GM20431 (cell line): ENCODE measurements around the gene NSL1.
"Not testable (repeated sequence)": the region's sequence is repeated elsewhere in the genome, so short reads cannot be mapped to it uniquely, and the experiment has no call there.

Experiments used
- in situ Hi-C: fragments of 300-500 bp; cut with MseI, MboI; formaldehyde crosslinking; loops from one replicate; pipeline ENCODE4 v1.15.0; 2020; ENCODE audit warnings: low sequenced_read_pairs; ENCODE audit not compliant: unreplicated experiment

Gene NSL1

GRCh38 chr1:212716161-212716560 lies 75.4 kb downstream of the NSL1 start:
- in situ Hi-C loops = no loop called here

DNA sequence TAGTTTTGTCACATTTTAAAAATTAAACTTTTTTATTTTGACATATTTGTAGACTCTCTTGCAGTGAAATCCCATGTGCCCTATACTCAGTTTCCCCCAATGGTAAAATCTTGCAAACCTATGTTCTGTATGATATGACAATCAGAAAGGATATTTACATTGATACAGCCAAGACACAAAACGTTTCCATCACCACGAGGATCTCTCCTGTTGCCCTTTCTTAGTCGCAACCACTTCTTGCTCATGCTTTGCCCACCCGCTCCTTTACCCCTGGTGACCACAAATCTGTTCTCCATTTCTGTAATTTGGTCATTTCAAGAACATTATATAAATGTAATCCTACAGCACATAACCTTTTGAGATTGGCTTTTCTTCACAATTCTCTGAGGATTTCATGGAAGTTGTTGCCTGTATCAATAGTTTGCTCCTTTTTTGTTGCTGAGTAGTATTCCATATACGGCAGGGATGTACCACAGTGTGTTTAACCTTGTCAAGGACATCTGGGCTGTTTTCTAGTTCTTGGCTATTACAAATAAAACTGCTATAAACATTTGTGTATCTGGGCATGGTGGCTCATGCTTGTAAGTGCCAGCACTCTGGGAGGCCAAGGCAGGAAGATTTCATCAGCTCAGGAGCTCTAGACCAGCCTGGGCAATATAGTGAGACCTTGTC lies 78.0 kb downstream of the NSL1 start:
- in situ Hi-C loops = no loop called here

DNA sequence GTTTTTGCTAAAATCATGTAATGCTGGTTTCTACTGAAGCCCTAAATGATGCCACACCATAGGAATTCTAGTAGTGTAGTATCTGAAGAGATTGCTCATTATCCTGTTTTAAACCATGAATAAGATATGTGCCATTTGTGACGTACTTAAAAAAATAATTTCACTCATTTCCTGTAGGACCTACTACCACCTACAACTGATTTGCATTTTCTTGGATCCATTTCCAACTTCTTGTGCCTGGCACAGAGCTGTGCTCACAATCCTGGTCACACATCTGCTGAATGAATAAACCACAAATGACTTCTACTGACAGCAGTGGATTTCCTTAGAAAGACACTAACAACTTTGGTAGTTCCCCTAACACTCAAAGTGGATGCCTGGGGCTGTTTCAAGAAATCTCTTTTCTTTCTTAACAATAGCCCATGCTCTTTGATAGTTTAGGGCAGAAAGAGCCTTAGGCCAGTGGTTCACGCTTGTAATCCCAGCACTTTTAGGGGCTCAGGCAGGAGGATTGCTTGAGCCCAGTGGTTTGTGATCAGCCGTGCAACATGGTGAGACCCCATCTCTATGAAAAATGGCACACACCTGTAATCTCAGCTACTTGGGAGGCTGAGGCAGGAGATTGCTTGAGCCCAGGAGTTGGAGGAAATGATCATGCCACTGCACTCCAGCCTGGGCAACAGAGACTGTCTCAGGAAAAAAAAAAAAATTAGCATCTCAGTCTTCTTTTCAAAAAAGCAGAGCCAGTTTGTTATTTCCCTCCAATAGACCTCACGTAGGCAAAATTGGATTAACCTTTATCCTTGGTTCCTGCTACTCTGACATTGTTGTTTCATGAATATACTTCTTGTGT lies 78.9 kb downstream of the NSL1 start:
- in situ Hi-C loops = no loop called here

GRCh38 chr1:212711974-212712373 lies 79.6 kb downstream of the NSL1 start:
- in situ Hi-C loops = not testable (repeated sequence)

DNA sequence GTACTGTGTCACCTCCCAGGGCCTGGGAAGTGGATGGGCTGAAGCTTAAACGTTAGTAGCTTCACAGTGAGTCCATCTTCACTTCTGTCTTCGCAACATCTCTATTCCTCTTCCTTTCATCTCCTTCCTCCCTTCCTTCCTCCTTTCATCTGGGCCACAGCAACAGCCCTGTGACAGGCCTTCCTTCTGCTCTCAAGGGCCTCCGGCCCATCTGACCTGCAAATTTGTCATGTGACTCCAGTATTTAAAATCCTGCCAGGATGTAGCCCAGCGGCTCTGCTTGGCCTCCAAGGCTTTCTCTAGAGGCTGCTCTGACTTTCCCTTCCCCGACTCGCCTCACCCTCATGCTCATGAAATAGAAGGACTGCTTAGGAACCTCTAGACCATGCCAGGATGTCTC lies 81.0 kb downstream of the NSL1 start:
- in situ Hi-C loops = no loop called here

DNA sequence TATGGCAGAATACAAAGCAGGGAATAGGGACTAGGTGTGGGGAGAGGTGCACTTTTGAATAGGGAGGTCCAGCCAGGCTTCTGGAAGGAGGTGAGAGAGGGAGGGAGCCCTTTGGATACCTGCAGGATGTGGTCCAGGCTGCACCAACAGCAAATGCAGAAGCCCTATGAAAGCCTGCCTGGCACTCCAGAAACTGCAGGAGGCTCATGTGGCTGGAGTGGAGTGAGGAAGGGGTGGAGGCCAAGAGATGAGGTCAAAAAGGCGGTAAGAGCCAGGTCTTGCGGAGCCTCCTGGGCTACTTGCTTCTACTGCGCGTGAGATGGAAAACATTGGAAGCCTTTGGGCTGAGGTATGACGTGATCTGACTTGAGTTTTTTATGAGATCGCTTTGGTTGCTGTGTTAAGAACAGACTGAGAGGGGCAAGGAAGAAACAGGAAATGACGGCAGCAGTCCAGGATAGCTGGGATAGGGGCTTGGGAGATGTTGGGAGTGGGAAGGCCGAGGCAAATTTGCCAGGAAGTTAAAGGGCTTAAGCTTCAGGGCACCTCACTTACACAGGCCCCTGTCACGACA lies 87.5 kb downstream of the NSL1 start:
- in situ Hi-C loops = no loop called here

GRCh38 chr1:212702672-212703071 lies 88.9 kb downstream of the NSL1 start:
- in situ Hi-C loops = no loop called here

GRCh38 chr1:212701910-212702309 lies 89.7 kb downstream of the NSL1 start:
- in situ Hi-C loops = no loop called here

- in situ Hi-C loops = no loop called here
Measured at GRCh38 chr1:212700892-212701819, 90.4 kb downstream of the NSL1 start.

GRCh38 chr1:212700223-212700891 lies 91.2 kb downstream of the NSL1 start:
- in situ Hi-C loops = no loop called here

- in situ Hi-C loops = no loop called here
Measured at GRCh38 chr1:212699625-212700222, 91.9 kb downstream of the NSL1 start, which contains the start of gene BATF3. Gene BATF3 (minus strand): TSS chr1:212699840. CDS start chr1:212699762, 78 bp downstream.

DNA sequence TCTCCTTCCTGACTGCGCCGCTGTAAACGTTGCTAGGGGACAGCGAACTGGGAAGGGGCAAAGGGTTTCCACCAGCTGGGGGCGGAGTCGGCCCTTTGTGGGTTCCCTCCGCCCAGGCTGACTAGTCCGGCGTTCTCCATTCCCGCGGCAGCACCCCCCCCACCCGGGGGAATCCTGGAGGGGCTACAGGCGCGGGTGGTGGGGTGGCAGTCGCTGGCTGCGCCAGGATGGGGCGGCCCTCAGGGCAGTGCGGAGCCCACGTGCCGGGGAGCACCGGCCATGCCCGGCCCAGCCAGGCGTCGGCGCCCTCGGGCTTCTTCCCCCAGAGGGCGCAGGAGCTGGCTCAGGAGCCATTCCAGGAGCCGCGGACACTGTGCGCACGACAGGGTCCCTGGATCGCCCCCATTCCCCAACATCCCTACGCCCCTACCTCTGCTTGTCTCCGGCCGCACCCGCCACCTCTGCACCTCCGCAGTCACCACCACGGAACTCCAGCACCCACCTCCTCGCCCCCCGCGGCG lies 92.4 kb downstream of the NSL1 start:
- in situ Hi-C loops = no loop called here

DNA sequence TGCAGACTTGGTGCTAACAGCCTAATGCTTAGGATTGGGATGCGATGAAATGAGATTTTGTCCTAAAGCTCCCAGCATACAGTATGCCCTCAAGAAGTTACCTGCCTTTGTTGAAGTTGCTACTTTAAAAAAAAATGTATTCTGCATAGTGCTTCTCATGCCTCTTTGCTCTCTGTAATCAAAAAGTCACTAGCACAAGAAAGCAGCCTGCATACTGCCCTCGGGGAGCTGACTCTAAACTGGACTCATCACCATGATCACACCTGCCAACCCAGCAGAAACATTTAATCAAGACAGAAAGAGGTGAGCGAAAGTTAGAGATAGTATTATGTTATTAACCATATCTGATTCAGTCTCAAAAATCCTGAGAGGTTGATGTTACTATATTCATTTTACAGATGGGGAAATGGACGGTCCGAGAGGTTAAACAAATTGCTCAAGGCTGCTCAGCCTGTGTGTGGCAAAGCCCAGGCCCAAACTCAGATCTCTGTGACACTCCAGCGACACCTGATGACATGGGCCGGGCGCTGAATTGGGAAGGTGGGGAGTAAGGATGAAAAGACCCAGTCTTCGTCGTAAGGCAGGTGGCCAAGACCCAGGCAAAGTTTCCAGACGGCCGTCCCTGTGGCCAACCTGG lies 93.0 kb downstream of the NSL1 start:
- in situ Hi-C loops = no loop called here

- in situ Hi-C loops = no loop called here
Measured at GRCh38 chr1:212696721-212697331, 94.8 kb downstream of the NSL1 start.

- in situ Hi-C loops = no loop called here
Measured at GRCh38 chr1:212692774-212693644, 98.6 kb downstream of the NSL1 start.

DNA sequence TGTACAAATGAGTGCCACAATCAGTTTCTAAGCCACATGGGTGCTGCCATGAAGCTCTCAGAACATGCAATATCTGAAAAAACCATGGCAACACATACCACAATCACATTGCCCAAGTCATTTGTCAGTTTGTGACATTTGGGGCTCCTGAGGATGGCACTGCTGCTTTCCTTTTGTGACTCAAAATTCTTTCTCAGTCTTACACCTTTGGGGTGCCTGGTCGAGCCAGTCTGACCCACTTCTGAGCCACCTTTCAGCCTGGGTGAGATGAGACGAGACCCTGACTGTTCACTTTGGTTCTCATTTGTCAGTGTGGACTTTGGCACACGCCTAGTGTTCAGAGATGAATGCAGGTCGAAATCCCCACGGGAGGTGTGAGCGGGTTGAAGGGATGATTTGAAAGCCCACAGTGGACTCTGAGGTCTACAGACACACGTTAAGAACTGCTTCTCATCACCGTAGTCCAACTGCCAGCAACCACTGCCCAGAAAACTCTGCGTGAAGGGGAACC lies 100.0 kb downstream of the NSL1 start:
- in situ Hi-C loops = no loop called here

DNA sequence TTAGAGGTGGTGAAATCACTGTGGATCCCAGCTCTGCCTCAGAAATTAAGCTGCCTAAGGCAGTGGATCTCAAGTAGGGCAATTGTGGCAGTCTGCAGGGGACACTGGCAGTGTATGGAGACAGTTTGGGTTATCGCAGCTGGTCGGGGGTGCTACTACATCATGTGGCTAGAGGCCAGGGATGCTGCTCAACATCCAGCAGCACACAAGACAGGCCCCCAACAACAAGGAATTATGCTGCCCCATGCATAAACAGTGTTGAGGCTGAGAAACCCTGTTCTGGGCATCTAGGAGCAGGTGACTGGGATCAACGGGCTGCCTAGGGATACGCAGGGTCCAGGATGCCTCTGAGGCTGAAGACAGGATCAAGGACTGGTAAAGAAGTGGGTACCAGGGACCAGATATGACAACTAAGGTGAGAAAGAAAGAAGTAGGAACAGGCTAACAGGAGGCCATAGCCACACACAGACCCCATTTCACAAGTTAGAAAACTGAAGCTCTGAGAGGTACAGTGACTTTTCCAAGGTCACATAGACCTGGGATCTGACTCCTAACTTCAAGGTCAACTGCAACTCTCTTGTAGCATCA lies 100.7 kb downstream of the NSL1 start:
- in situ Hi-C loops = no loop called here
